RCC 7860 (cell line): Measurements from ENCODE around the gene PHGDH.

Experiments
- DNase-seq: peaks from one replicate; pipeline ENCODE4 v3.0.0-alpha.2; 2015; ENCODE audit warnings: low spot score
- FAIRE-seq: peaks from 2 replicates; lab custom pipeline; 2012; peaks lifted over from hg19 to GRCh38; lab: Jason Lieb, UNC

The PHGDH gene

DNA sequence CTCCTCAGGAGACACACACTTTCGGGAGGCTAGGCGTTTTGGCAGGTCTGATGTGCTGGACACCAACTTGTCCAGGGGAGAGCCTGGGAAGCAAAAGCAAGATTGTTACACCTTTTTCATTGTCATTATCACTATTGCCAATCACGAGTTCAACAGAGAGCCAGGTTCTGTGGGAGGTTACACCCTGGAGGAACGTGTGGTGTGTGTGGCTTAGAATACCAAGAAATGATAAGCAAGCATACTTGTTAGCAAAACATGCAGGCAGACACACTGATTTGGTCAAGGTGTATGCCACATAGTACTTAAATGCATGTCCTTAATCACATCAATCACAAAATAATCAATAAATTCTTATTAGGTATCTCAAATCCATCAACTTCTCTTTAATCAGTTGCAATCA is 40.9 kb downstream of the PHGDH start:
- FAIRE-seq = no peak
- DNase-seq = no peak

DNA sequence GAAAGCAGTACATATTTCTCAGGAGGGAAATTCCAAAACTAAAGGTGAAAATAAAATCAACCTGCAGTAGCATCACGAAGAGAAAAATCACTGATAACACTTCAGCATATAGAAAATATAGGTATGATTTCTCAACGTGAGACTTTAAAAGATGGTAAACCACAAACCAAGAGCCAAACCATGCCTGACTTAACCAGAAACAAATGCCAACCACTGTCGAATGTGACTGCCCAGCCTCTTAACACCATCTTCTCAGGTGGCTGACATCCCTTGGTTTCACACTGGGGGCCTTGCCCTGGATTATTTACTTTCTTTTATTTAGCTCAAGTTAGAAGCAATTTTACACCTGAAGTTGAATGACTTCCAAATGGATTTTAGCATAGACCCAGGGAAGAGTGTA is 46.9 kb downstream of the PHGDH start:
- FAIRE-seq (no peak), DNase-seq (no peak)

DNA sequence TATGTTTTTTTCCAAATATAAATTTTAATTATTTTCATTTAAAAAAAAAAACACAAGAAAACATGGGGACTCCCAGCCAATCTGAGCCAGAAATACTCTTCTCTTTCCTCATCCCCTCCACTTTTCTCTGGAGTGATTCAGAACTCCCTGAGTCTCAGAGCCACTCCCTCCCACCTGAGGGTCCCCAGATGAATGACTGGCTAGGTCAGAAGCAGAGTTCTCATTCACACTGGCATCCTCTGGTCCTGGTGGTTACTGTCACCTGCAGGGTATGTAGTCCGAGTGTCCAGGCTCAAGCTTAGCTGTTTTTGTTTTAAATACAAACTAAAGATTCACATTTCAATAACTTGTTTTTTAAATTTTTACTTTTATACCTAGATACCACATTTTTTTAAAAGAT is 50.7 kb downstream of the PHGDH start:
- FAIRE-seq (no peak), DNase-seq (no peak)

DNA sequence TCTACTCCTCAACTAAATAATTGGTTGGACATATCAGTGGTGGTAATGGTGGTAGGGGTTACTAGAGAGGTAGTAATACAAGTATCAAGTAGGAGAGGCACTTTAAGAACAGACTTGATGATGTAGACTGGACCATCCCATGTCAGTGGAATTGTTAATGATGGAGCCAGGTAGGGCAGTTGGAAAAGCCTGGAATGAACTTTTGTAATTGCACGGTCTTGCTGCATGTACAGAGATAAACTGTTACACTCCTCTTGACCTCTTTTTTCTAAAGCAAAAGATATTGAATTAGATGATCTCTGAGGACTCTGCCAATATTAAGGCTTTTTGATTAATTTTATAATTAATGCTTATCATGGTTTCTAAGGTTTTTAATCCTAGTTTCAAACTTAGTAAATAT is 51.2 kb downstream of the PHGDH start:
- FAIRE-seq (no peak), DNase-seq (no peak)

DNA sequence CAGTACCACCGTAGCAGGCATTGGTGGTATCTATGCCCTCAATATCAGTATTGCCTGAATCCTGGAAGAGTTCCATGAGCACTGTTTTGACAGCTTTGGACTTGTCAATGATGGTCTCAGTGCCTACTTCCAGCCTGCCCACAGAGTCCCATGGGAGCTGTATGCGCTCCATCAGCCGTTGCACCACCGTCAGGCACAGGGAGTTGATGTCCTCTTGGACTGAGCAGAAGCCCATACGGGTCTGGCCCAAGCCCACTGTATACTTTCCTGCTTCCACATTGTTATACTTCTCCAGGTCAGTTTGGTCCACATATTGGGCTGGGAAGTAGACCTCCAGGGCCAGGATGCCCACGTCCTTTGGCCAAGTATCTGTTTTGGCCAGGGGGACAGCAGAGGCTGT is 52.5 kb downstream of the PHGDH start:
- FAIRE-seq (no peak), DNase-seq (no peak)

DNA sequence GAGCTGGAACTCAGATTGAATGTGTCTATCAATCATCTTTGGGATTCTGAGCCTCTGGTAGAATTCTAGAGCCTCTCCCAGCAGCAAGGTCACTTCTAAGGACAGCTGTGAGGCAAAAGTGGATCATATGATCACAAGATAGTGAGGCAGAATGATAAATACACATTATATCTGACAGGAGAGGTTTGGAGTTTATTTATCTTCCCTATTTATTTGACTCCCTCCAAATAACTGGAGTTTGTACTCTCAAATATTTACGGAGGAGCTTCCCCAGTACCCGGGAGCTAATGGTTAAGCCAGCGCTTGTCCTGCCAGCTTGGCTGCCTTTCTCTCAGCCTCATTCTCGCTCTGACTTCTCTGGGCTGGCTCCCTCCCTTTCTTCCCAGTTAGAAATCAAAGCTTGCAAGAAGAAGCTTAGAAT is 54.6 kb downstream of the PHGDH start:
- DNase-seq = no peak
- no peak for FAIRE-seq

DNA sequence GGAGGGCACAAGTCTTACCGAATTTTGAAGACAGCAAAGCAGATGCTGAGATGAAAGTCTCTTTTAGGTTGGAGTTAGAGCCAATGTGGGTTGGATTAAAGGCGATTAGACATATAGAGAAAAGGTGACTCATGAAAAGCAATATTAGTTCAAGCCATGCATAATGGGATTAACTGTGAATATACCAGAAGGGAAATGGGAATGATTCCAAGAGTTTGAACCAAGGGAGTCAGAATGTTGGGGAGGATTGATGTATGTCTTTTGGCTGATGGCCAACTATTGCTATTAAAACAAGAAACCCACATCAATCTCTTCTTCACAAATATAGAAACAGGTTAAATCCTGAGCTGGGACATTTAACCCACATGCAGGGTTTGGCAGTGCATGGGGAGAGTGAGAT is 55.8 kb downstream of the PHGDH start:
- DNase-seq = no peak
- no peak for FAIRE-seq

DNA sequence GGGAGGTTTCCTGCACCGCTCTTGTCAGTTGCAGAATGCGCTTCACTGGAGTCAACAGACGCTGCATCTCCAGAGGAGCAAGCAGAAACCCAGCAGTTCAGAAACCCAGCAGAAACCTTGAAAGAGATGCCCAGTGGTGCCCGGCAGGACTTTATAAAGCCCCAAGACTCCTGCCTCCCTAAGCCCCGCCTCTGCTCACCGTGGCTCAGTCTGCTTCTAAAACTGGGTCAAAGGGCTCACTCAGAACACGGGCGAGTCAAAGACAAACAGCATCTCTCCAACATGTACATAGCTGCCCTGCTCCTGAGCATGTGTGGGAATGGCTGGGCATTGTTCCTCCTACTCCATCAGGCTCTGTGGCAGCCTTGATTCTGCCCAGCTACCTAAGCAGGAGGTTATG is 57.0 kb downstream of the PHGDH start, which contains the start of gene HMGCS2:
Gene HMGCS2, minus strand, starts transcription at position 128 of the 400 bp plus-strand sequence. Its CDS starts 61 bp downstream, at position 67.
- DNase-seq (no peak), FAIRE-seq (no peak)

DNA sequence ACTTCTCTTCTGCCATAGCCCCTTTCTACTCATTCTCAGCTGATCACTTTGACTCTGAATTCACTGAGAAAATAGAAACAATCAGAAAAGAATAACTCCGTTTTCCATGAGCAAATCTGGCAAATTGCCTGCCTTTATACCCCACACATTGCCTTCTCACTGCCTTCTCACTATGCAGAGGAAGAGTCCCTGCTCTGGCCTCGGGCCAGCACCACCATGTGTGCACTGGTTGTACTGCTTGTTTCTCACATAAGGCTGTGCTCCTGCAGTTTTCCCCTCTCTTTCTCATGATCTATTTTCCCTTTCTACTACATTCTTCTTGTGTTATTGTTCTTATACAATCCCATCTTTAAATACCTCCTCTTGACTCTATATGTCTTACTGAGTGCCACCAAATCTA is 59.3 kb downstream of the PHGDH start:
- no peak for FAIRE-seq
- DNase-seq = no peak

DNA sequence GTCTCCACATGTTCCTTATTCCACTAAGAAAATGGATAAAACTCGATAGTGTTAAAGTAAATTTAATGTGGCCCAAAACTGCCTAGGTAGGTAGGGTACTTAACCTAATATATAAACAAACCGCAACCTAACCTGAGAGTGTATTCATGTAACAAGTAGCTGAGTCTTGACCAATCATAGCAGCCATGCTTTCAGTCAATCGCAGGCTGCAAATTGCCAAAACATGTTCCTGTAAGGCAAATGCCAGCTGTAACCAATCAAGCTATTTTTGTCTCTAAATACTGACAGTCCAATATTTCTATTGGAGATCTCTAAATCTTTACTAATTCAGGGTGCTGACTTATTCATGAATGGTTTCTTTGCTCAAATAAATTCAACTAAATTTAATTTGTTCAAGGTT is 60.0 kb downstream of the PHGDH start:
- DNase-seq (no peak), FAIRE-seq (no peak)

DNA sequence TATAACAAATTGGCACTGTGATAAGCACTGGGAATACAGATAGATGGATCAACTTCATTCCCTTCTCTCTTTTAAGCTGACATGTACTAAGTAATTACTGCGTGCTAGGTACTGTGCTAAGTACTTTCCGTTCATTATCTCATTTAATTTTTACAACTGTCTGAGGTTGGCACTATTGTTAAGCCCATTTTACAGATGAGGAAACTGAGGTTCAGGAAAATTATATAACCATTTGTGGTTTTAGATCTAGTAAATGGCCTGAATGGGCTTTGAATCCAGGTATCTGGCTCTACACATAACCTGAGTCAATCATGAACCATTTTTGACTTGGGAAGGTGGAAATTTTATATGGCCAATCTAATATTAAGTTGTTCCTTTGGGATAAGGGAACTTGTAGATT is 60.6 kb downstream of the PHGDH start:
- FAIRE-seq = no peak

DNA sequence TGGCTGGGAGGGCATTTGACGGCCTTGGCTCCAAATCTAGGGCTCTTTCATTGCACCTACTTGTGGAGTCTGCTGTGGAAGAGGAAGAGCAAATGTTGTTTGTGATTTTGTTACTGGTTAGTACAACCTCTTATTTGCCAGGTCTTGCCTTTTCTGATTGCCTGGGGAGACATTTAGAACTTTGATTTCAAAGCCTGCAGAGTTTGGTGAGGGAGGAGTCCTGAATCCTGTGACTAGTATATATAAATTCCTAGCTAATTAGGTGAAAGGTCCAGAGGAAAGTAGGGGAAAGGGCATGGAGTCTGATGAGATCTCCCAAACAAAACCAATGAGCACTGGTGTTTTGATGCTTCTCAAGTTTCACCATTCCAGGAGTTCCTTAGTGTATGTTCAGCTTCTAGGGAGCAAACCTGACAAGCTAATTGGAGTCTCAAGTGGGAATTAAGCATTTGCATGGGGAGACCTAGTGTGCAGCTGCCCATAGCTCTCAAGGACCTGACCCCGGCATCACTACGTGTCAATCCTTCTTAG is 62.0 kb downstream of the PHGDH start:
- FAIRE-seq = no peak

More for the DNA sequence above, 60.6 kb downstream of the PHGDH start:
- no peak for DNase-seq

DNA sequence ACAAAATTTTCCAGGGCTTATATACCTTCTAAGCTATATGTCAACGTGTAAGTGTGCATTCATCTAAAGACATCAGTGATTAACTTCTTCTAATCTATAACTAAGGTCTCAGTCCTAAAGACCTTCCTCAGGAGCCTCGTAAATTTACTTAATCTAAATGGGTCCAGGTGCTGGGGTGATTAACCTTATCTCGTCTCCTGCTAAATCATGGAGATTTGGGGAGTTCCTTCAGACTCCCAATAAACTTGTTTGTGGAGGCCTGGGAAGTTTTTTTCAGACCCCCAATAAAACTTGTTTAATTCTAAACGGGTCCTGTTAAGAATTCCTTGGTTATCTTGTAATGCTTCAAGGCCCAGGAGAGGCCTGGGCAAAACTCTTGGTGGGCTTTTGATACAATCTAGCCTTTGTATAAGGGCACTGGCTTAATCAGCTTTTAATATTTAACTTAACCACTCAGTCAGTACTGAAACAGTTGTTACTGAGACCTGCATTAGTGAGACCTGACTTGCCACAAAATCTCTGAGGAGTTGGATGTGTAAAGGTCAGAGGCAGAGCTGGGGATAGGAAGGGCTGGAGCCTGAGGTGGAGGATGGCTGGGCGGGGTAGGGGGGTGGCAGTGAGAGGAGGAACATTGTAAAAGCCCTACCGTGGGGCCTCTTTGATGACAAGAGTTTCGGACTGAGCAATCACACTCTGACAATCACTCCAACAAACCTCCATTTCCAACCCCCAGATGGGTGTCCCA is 63.2 kb downstream of the PHGDH start:
- DNase-seq (no peak), FAIRE-seq (no peak)

More for the DNA sequence above, 62.0 kb downstream of the PHGDH start:
- DNase-seq = no peak

DNA sequence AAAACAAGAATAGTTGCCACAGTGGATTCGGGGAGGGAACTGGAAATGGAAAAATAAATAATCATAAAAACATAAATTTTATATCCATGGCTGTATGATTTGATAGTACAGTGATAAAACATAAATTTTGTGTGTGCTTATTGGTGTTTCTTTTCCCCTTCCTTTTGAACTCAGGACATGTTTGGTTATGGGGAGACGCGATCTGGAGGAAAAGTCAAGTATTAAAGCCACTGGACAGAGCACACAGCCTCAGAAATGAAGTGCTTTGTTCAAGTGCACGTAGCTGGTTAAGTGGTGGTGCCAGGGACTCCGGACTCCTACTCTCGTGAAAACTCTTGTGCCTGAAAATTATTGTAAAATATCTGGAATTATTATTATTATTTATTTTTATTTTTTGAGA is 66.6 kb downstream of the PHGDH start:
- FAIRE-seq (no peak), DNase-seq (no peak)

DNA sequence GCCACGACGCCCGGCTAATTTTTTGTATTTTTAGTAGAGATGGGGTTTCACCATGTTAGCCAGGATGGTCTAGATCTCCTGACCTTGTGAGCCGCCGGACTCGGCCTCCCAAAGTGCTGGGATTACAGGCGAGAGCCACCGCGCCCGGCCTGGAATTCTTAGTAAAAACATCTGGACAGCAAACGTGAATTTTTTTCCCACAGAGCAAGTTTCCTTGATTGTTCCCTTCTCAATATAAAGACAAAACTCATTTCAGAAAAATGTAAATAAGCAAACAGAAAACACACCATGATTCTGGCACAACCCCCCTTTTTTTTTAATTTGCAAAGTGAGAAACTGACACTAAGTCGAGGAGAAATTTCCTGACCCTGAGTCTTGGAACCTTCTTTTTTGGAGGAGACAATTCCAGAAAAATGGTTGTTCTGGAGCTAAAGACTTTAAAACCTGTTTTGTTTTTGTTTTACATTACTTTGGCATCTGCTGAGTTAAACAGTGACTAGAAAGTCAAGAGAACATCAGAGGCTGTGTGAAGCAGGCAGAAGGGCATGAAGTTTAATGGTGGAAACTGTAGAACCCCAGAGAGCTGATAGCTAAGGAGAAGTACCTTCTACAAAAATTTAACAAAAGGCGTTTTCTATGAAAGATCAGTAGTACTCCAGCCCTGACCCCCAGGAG is 67.3 kb downstream of the PHGDH start:
- no peak for FAIRE-seq
- no peak for DNase-seq

DNA sequence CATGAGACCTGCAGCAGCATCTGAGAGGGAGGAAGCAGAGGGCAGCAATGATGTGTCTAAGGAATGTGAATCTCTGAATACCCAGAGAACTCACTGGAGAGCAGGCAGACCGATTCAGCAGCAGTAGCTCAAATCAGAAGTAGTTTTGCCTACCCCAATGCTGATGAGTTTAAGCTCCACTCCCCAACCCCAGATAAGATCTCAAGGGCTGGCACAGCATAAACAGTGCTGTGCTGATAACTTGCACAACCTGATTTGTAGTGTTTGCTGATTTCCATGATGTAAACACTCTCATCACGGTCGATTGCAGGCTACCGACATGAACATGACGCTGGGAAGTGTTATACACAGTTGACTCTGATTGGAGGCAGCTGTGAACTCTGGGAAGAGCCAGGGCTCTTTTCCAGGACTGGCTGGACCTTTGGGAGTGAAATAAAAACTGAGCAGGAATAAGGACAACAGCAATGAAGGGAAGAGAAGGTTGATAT is 68.2 kb downstream of the PHGDH start:
- FAIRE-seq = no peak
- no peak for DNase-seq

DNA sequence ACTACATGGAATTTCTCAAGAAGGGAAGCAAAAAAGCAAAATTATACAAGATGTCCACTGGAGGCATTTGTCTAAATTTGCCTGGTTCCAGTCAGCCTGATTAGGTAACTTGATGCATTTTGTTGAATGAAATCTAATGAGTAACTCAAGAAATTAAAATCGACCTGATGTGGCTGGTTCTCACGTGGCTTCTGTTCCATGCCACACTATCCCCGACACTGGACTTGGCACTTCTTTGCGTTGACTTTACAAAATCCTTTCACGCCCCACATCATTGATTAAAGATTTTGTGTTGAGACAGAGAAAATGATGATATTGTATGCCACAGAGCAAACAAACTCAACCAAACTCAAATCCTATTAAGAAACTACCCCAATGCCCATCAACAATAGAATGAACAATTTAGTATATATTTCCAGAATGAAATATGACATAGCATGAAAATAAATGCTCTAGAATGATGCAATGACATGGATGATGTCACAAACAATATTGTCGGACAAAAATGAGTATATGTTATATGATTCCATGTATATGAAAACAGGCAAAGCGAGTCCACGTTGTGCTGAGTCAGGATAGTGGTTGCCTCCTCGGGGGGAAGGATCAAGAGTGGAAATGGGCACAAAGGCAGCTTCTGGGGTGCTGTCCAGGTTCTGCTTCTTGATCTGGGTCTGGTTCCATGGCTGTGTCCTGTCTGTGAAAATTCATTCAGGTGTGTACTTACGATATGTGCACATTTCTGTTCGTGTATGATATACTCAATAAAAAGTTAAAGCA is 69.9 kb downstream of the PHGDH start:
- no peak for FAIRE-seq

DNA sequence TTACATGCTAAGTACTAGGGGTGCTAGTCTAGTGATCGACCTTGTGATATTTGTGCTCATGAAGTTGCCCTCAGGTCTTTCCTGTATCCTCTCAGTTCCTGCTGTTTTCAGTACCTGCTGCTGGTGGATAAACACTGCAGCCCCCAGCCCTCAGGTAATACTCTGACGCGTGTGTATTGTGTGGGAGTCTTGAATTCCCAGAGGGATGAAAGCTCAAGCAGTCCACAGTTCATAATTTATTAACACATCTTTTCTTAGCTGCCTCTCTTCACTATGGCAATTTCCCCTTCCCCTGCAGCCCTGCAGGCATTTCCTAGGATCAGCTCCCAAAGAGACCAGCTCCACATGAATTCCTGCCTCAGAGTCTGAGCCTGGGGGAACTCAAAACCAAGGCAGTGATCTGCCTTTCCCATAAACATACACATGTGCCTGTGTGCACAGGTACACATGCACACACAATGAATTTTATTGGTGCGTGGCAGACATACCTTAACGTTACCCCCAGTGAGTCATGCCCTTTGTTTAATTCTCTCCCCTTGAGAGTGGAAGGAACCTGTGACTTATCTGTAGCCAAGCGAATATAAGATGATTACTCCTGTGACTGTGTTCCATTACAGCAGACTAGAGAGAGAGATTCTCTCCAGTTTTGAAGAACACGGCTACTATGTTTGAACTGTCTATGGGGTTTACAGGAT is 71.0 kb downstream of the PHGDH start:
- DNase-seq (no peak), FAIRE-seq (no peak)

More for the DNA sequence above, 69.9 kb downstream of the PHGDH start:
- no peak for DNase-seq

DNA sequence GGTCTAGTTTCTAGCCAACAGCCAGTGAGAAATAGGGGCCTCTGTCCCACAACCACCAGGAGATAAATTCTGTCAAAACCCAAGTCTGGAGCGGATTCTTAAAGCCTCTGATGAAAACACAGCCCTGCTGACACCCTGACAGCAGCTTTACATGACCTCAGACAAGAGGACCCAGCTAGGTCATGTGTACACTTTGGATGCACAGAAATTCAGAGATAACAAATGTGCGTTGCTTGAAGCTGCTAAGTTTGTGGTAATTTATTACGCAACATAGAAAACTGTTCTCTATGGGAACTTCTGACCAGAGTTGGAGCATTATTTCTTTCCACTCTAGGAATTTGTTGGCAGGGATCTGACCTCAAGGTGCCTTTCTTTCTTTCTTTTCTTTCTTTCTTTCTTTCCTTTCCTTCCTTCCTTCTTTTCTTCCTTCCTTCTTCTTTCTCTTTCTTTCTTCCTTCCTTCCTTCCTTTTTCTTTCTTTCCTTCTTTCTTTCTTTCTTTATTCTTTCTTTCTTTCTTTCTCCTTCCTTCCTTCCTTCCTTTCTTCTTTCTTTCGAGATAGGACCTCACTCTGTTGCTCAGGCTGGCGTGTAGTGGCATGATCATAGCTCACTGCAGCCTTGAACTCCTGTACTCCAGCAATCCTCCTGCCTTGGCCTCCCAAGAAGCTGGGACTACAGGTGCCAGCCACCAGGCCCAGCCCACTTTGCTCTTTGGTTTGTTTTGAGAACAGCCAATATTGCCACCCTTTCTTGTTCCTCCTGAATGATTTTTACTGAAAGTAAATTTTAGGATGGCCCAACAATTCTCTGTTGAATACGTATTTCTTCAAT is 71.8 kb downstream of the PHGDH start:
- no peak for FAIRE-seq
- no peak for DNase-seq
